Right forelimb (tissue), 1 donor: Measurements from ENCODE around the gene CPNE6.
A peak's percentile ranks its signal among the peaks of the same experiment; 100 is the strongest.

Experiments used
- DNase-seq: peaks from one replicate; pipeline ENCODE4 v3.0.0-alpha.2; 2018

CPNE6 gene

DNA sequence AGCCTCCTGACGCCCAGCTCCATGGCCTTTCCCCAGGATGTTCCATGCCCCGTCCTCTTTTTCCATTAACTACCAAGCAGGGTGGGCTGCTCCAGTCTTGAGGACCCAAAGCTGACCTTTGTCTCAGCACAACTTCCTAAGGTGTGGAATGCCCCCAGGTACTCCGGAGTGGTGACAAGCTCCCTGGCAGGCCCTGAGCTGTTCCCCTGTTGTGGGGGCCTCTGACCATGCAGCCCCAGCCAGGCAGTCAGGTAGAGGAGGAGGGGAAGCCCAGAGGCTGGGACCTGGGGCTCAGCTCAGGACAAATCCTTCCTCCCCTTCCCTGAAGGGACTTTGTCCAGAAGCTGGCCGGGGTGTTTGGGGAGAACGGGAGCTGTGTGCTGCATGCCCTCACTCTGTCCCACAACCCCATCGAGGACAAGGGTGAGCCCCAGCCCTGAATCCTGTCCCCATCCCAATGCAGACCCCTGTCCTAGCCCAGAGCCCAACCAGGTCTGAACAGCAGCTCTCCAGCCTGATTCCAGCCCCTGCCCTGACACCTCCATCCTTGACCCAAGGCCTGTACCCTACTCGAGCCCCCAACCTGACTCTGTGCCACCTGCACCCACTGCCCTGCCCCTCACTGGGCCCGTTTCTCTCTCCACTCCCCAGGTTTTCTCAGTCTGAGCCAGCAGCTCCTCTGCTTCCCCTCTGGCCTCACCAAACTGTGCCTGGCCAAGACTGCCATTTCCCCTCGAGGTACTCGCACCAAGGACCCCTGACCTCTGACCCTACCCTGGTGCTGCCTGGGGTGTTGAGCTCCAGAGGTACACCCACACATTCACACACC is 15.2 kb upstream of the CPNE6 start:
- no peak for DNase-seq

DNA sequence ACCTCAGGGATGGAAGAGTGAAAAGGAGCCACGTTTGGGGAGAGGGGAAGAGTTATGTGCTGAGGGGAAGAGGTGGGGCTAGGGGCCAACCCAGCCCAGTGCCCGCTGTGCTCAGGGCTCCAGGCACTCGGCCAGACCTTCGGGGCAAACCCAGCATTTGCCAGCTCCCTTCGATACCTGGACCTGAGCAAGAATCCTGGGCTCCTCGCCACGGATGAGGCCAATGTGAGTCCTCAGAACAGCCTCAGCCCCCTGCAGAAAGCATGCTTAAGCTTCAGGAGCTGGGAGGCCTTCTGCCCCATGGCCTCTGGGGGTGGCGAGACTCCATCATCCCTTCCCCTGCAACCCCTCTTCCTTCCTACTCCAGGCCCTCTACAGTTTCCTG is 14.6 kb upstream of the CPNE6 start:
- no peak for DNase-seq

DNA sequence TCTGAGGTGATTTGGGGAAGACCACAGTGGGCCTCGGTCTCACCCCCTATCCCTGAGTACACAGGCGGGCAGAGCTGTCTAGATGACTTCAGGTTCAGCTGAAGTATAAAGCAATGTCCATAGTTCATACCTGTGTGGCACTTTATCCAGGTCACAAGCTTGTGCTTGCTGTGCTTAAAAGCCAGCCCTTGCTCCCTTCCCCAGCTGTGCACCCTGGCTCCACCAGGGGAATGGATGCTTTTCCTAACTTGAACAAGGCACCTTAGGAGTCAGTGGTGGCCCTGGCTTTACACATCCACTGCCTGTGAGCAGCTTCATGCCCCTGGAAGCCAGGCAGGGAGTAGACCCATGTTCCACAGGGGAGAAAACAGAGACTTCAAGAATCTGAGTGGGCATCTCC is 14.1 kb upstream of the CPNE6 start:
- DNase-seq: no peak

DNA sequence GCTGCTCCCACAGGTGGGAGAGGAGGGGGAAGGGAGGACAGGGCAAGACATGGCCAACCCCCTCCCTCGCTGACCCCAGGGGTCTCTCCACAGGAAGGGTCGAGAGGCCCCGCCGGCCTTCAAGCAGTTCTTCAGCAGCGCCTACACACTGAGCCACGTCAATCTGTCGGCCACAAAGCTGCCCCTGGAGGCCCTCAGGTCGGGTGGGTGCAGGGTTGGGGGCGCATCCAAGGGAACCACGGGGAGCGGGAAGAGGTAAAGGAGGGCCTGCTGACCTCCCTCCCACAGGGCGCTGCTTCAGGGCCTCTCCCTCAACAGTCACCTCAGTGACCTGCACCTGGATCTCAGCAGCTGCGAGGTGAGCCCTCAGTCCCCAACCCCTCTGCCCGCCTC is 13.5 kb upstream of the CPNE6 start:
- no peak for DNase-seq

DNA sequence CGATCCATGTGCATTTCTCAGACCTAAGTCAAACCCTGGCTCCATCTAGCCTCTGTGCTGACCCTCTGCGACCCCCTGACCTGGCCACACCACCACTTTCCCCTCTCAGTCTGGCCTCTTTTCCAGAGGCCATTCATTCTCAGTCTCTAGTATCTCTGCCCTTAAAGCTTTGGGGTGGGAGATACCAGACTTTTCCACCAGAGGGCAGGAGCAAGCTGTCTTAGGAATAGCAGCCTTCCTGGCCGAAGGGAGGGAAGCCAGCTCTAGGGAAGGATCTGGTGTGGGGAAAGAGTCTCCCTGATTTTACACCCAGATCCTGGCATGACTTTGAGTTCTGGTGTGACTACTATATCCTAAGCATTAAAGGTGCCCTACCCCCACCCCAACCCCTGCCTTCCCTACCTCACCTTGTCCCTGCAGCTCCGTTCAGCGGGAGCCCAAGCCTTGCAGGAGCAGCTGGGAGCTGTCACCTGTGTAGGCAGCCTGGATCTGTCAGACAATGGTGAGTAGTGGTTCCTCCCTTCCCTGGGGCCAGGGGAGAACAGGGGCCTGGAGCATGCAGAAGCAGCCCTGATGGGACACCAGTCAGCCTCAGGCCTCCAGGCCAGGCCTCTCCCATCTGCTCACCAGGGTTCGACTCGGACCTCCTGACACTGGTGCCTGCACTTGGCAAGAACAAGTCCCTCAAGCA is 13.0 kb upstream of the CPNE6 start:
- peak; percentile 80 for DNase-seq

- DNase-seq: no peak
Observed at GRCh38 chr14:24058951-24059475, 12.3 kb upstream of the CPNE6 start.

DNA sequence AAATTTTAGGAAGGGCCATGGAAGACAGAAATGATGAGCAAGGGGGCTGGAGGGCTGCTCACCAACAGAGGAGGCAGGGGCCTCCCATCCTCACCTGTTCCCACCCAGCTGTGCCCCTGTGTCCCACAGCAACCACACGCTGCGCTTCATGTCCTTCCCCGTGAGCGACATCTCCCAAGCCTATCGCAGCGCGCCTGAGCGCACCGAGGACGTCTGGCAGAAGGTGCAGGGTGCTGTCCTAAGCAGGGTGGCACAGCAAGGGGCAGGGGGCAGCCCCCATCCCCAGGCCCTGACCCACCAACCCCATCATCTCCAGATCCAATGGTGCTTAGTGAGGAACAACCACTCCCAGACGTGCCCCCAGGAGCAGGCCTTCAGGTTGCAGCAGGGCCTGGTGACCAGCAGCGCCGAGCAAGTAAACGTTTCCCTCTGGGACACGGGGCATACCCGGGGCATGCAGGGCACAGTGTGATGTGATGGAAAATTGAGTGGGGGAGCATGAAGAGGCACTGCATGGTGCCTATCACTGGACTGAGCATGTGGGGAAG is 11.4 kb upstream of the CPNE6 start:
- no peak for DNase-seq

GRCh38 chr14:24060443-24060842 is 10.9 kb upstream of the CPNE6 start:
- no peak for DNase-seq

DNA sequence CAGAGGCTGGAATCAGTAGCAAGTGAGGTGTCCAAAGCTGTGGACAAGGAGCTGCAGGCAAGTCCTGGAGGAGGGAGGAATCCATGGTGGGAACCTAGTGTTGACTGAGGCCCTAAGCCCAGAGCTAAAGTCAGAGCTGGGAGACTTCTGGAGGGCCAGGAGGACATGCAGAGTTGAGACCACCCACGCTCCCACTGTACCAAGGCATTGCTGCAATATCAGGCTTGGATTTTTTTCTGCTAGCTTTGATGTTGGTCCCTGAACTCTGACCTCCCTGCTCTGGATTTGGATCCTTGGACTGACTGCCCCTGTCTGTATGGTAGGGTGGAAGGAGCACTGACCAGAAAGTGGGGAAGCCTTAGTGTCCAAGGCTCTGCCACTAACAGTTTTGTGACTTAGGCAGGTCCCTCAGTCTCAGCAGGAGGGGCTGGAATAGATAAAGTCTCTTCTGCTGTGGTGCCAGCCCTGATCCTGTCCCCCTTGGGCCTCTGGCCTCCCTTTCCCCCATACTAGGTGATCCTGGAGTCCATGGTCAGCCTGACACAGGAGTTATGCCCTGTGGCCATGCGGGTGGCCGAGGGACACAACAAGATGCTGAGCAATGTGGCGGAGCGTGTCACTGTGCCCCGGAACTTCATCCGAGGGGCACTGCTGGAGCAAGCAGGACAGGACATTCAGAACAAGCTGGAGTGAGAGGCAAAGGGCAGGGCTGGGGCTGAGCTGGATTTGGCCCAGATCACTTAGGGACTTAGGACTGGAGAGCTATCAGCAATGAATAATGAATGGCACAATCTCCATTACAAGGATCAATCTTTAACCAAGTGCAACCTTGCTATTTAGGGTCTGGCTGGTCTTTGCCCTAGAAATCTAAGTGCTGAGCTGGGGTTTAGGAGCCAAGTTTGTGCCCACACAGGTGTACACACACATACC is 10.1 kb upstream of the CPNE6 start:
- no peak for DNase-seq

DNA sequence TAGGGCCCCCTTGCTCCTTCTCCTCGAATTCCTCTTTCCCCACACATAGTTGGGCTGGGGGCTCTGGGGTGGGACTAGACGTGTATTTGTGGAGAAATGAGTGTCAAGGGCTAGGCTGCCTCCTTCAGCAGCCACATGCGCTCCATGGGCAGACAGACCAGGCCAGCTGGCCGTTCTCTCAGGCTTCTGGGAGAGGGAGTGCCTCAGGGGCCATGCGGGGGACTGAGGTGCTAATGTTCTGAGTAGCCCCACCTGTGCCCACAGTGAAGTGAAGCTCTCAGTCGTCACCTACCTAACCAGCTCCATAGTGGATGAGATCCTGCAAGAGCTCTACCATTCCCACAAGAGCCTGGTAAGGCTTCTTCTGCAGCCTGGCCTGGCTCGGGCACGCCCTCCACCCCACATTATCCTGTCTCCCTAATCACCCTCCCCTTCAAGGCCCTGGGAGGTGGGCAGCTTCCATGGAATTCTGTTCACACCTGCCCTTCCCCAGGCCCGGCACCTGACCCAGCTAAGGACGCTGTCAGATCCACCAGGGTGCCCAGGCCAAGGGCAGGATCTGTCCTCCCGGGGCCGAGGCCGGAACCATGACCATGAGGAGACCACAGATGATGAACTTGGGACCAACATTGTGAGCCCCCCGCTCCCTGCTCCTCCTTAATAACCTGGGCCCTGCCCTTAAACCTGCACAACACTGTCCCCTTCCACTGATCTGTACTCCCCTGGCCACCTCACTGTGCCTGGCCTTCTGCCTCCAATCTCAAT is 9.0 kb upstream of the CPNE6 start:
- no peak for DNase-seq

DNA sequence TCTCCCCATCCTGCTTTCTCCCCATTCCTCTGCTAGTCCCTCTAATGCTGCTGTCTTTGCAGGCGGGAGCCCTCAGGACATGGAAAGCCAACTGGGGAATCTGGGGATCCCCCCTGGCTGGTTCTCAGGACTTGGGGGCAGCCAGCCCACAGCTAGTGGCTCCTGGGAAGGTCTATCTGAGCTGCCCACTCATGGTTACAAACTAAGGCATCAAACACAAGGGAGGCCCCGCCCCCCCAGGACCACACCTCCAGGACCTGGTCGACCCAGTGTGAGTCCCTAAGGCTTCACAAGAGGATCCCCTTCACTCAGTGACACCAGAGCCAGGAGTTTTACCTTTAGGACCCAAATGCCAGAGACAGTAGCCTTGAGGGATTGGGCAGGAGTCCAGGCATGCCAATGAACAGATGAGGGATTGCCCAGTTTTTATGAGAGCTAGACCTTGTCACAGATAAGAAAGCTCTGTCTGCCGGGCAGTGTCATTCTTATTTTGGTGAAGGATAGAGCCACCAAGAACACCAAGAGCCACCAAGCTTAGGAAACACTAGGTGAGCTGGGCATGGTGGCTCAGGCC is 8.0 kb upstream of the CPNE6 start:
- no peak for DNase-seq

DNA sequence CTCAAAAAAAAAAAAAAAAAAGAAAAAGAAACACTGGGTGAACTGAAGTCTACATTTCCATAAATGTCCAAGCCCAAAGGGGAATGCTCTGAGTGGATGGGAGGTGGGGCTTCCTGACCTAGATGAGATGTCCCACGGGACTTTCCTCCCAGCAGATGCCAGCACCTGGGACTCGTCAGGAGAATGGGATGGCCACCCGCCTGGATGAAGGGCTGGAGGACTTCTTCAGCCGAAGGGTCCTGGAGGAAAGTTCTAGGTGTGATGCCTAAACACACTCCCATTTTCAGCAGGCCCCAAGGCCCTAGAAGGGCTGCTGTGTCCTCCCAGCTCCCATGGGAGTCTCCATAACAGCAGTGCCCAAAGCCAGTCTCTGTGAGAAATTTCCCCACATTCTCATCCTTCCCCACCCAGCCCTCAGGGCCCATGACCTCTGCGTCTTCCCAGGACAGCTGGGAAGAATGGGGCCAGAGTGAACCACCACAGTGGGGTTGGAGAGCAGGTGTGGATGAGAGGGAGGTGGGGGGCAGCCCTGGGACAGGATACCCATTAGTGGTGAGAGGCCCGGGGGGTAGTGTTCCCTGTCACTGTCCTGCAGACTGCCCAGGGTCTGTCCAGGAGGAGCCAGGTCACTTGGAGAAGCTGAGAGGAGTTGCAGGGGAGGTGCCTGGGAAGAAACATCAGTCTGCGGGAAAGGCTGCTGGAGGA is 7.1 kb upstream of the CPNE6 start:
- no peak for DNase-seq

DNA sequence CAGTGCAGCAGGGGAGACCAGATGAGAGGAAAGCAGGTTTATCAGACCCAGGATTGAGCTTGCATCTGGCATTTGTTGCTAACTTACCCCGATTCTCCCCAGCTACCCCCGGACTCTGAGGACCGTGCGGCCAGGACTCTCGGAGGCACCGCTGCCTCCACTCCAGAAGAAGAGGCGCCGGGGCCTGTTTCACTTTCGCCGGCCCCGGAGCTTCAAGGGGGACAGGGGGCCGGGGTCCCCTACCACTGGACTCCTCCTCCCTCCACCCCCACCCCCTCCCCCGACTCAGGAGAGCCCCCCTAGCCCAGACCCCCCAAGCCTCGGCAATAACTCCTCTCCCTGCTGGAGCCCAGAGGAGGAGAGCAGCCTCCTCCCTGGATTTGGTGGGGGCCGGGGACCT is 6.5 kb upstream of the CPNE6 start:
- no peak for DNase-seq

- no peak for DNase-seq
Observed at GRCh38 chr14:24065408-24065807, 6.0 kb upstream of the CPNE6 start.

GRCh38 chr14:24066496-24067132 is 4.7 kb upstream of the CPNE6 start:
- DNase-seq: no peak

DNA sequence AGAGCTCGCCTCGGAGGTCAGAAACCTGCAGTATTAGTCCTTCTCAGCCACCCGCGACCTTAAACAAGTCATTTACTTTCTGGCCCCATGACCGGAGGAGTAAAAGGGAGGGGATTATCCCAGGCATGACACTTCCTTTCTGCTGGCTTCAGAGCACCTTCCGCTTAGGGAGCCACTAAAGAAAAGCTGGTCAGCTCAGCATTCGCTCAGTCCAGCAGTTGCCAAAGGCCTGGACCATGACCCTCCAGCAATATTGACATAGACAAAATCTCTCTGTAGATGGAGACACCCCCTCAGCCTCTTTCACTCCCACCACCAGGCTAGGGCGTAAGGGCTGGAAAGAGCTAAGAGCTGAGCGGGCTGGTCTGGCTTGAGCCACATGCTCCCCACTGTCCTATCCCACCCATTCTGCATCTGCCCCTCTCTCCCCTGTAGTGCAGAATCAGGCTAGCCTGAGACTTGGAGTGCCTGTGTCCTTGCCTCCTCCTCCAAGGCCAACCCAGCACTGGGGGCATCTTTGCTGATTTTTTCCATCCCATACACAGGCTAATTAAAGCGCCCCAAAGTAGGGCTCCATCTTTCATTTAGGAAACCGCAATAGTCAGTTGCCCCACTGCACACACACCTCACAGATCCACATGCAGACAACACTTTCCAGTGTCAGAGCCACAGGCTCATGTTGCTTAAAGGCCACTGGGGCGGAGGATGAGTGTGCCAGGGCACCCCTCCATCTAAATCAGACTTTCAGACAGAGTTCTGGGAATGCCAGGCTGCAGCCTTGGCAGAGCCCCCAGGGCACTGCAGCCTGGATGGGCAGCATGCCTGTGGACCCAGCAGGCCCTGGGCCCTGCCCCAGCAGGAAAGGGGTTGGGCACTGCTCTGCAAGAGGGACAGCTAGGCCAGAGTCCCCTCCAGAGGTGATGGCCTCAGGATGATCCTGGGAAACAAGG is 4.0 kb upstream of the CPNE6 start:
- no peak for DNase-seq

DNA sequence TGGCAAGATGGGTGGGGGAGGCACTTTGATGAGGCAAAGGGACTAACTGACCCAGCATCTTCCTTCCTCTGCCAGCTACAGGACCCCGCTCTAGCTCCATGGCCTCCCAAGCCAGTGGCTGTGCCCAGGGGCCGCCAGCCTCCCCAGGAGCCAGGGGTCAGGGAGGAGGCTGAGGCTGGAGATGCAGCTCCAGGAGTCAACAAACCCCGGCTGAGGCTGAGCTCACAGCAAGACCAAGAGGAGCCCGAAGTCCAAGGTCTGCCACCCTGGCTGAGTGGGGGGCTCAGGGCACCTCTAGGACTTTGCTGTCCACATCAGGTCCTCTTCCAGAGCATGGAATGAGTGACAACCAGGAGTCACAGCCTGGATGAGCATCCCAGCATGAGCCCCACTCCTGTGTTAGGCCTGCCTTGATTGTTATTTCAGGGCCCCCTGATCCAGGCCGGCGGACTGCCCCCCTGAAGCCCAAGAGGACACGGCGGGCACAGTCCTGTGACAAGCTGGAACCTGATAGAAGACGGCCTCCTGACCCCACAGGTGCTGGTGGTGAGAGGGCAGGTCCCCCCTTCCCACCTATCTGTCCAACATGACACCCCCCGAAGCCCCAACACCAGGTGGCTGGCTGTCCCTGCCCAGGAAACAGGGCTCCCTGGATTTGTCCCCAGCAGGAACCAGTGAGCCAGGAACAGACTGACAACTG is 2.5 kb upstream of the CPNE6 start:
- DNase-seq: no peak

- DNase-seq: no peak
Observed at GRCh38 chr14:24069411-24069735, 2.0 kb upstream of the CPNE6 start.
